Measurements from ENCODE around the gene GSTO2.

GSTO2 gene

GRCh38 chr10:104321725-104322415, 52.9 kb downstream of the GSTO2 start:
- peak overlapping the region; percentile 63 to 84 for H3K4me3 Mint-ChIP-seq
- no peak for DNase-seq

GRCh38 chr10:104322416-104322782, 53.4 kb downstream of the GSTO2 start:
- H3K9me3 Mint-ChIP-seq = no peaks in the 10 kb centered on the region
- H3K4me1 Mint-ChIP-seq = peaks cover 100% of the 10 kb centered on the region
- H3K27me3 Mint-ChIP-seq = no peaks in the 10 kb centered on the region
- DNase-seq (peak in 1 of 2 donors; percentile 59), ATAC-seq (peak; percentile 79)
- peak overlapping the region; percentile 63 to 84 for H3K4me3 Mint-ChIP-seq
- H3K27ac Mint-ChIP-seq = peak overlapping the region; percentile 81 to 99

More at GRCh38 chr10:104321725-104322415, 52.9 kb downstream of the GSTO2 start:
- H3K4me1 Mint-ChIP-seq = peaks cover 100% of the 10 kb centered on the region
- peak overlapping the region; percentile 81 to 99 for H3K27ac Mint-ChIP-seq
- no peaks in the 10 kb centered on the region for H3K9me3 Mint-ChIP-seq
- no peaks in the 10 kb centered on the region for H3K27me3 Mint-ChIP-seq
- peak; percentile 22 for ATAC-seq

GRCh38 chr10:104323085-104323484, 54.1 kb downstream of the GSTO2 start:
- Mint-ChIP-seq H3K27ac (peak overlapping the region; percentile 81 to 99), H3K27me3 (no peaks in the 10 kb centered on the region), H3K4me1 (peaks cover 100% of the 10 kb centered on the region), H3K9me3 (no peaks in the 10 kb centered on the region), H3K4me3 (peak overlapping the region; percentile 63 to 84)
- no peak for ATAC-seq
- DNase-seq = no peak

GRCh38 chr10:104323760-104324201, 54.8 kb downstream of the GSTO2 start:
- Mint-ChIP-seq H3K4me1 (peaks cover 100% of the 10 kb centered on the region), H3K27ac (peak overlapping the region; percentile 48 to 92), H3K4me3 (peak overlapping the region; percentile 80 to 84), H3K27me3 (no peaks in the 10 kb centered on the region), H3K9me3 (no peaks in the 10 kb centered on the region)
- no peak for DNase-seq
- no peak for ATAC-seq

- no peaks in the 10 kb centered on the region for H3K27me3 Mint-ChIP-seq
- H3K4me3 Mint-ChIP-seq = peak overlapping the region; percentile 80 to 84
- DNase-seq (no peak), ATAC-seq (no peak)
- no peaks in the 10 kb centered on the region for H3K9me3 Mint-ChIP-seq
- H3K27ac Mint-ChIP-seq = peak overlapping the region; percentile 87 to 92
- H3K4me1 Mint-ChIP-seq = peaks cover 100% of the 10 kb centered on the region
Measured at GRCh38 chr10:104324221-104324686, 55.3 kb downstream of the GSTO2 start.

GRCh38 chr10:104324931-104325330, 55.9 kb downstream of the GSTO2 start:
- DNase-seq = no peak
- H3K9me3 Mint-ChIP-seq = no peaks in the 10 kb centered on the region
- peak overlapping the region; percentile 80 to 84 for H3K4me3 Mint-ChIP-seq

GRCh38 chr10:104325436-104326435, 56.8 kb downstream of the GSTO2 start:
- DNase-seq = no peak
- Mint-ChIP-seq H3K4me1 (peaks cover 100% of the 10 kb centered on the region), H3K27me3 (no peaks in the 10 kb centered on the region), H3K4me3 (peak overlapping the region; percentile 84 to 90), H3K9me3 (no peaks in the 10 kb centered on the region), H3K27ac (peak overlapping the region; percentile 92)
- no peak for ATAC-seq

More at GRCh38 chr10:104324931-104325330, 55.9 kb downstream of the GSTO2 start:
- Mint-ChIP-seq H3K27ac (peak overlapping the region; percentile 87 to 92), H3K4me1 (peaks cover 100% of the 10 kb centered on the region), H3K27me3 (no peaks in the 10 kb centered on the region)
- ATAC-seq = no peak

GRCh38 chr10:104326991-104327610, 58.1 kb downstream of the GSTO2 start:
- H3K4me1 Mint-ChIP-seq = peaks cover 100% of the 10 kb centered on the region
- H3K27ac Mint-ChIP-seq = peak overlapping the region; percentile 81 to 82
- ATAC-seq = no peak
- no peaks in the 10 kb centered on the region for H3K27me3 Mint-ChIP-seq
- H3K4me3 Mint-ChIP-seq = peak overlapping the region; percentile 84 to 90
- DNase-seq = no peak
- H3K9me3 Mint-ChIP-seq = no peaks in the 10 kb centered on the region

- DNase-seq (no peak), ATAC-seq (no peak)
- peaks cover 100% of the 10 kb centered on the region for H3K4me1 Mint-ChIP-seq
- peak overlapping the region; percentile 96 to 97 for H3K27ac Mint-ChIP-seq
- no peaks in the 10 kb centered on the region for H3K27me3 Mint-ChIP-seq
- H3K4me3 Mint-ChIP-seq = peak overlapping the region; percentile 84 to 90
- H3K9me3 Mint-ChIP-seq = no peaks in the 10 kb centered on the region
Measured at GRCh38 chr10:104327745-104328645, 59.0 kb downstream of the GSTO2 start.

GRCh38 chr10:104328646-104328895, 59.6 kb downstream of the GSTO2 start:
- no peaks in the 10 kb centered on the region for H3K9me3 Mint-ChIP-seq
- H3K4me1 Mint-ChIP-seq = peaks cover 100% of the 10 kb centered on the region
- H3K4me3 Mint-ChIP-seq = peak overlapping the region; percentile 84 to 90
- H3K27me3 Mint-ChIP-seq = no peaks in the 10 kb centered on the region
- ATAC-seq (no peak), DNase-seq (no peak)
- H3K27ac Mint-ChIP-seq = peak overlapping the region; percentile 96 to 97

- peak; percentile 70 to 91 for DNase-seq
- Mint-ChIP-seq H3K27ac (peak overlapping the region; percentile 96 to 97), H3K27me3 (no peaks in the 10 kb centered on the region), H3K9me3 (no peaks in the 10 kb centered on the region), H3K4me1 (peaks cover 100% of the 10 kb centered on the region), H3K4me3 (peak overlapping the region; percentile 84 to 90)
- peak; percentile 88 for ATAC-seq
Measured at GRCh38 chr10:104328896-104329710, 60.1 kb downstream of the GSTO2 start.

- Mint-ChIP-seq H3K27ac (peak overlapping the region; percentile 23 to 97), H3K4me1 (peaks cover 100% of the 10 kb centered on the region), H3K4me3 (peak overlapping the region; percentile 84 to 90), H3K9me3 (no peaks in the 10 kb centered on the region), H3K27me3 (no peaks in the 10 kb centered on the region)
- DNase-seq = no peak
- peak; percentile 5 for ATAC-seq
Measured at GRCh38 chr10:104329735-104330134, 60.8 kb downstream of the GSTO2 start.

- peaks cover 100% of the 10 kb centered on the region for H3K4me1 Mint-ChIP-seq
- no peak for DNase-seq
- H3K9me3 Mint-ChIP-seq = no peaks in the 10 kb centered on the region
- H3K4me3 Mint-ChIP-seq = peak overlapping the region in 1 of 2 donors; percentile 84
- no peak for ATAC-seq
- H3K27ac Mint-ChIP-seq = peak overlapping the region in 1 of 2 donors; percentile 23
- no peaks in the 10 kb centered on the region for H3K27me3 Mint-ChIP-seq
Measured at GRCh38 chr10:104330168-104331110, 61.5 kb downstream of the GSTO2 start.
